ENCODE measurements around the gene OAF.

OAF gene

GRCh38 chr11:120198403-120198786 is 12.4 kb upstream of the OAF start:
- H3K27ac ChIP-seq (ENCODE audit: low read length) = no peak overlapping the region
- no peaks in the 10 kb centered on the region for H3K36me3 ChIP-seq (ENCODE audit: insufficient read depth, low read length)
- no peak overlapping the region for H2AFZ ChIP-seq (ENCODE audit: low read depth, low read length)
- no peak overlapping the region for H3K9ac ChIP-seq (ENCODE audit: low read depth, low read length)
- no peaks in the 10 kb centered on the region for H3K79me2 ChIP-seq (ENCODE audit: insufficient read depth, low read length)
- no peak overlapping the region for H3K4me3 ChIP-seq (ENCODE audit: low read depth in 1 of 2, low read length in 2 of 2)
- no peaks in the 10 kb centered on the region for H3K9me3 ChIP-seq (ENCODE audit: insufficient read depth, low read length, severe bottlenecking)
- no peaks in the 10 kb centered on the region for H4K20me1 ChIP-seq (ENCODE audit: insufficient read depth, low read length)
- no peaks in the 10 kb centered on the region for H3K4me1 ChIP-seq (ENCODE audit: insufficient read depth, low read length)
- ATAC-seq (ENCODE audit: insufficient read depth, low read depth) (no peak), DNase-seq (no peak)
- H3K27me3 ChIP-seq (ENCODE audit: insufficient read depth, low read length, poor library complexity) = peaks cover 32% of the 10 kb centered on the region
- H3K4me2 ChIP-seq (ENCODE audit: insufficient read depth, low read length) = no peak overlapping the region
- TF ChIP-seq EZH2 (IDR thresholded peaks at IDR 0.05; ENCODE audit: borderline replicate concordance, low read depth, low read length, severe bottlenecking) (no peak), CTCF (IDR thresholded peaks at IDR 0.05; ENCODE audit: borderline replicate concordance, extremely low read depth, low read length, poor library complexity, severe bottlenecking) (no peak)

GRCh38 chr11:120198787-120199469 is 11.9 kb upstream of the OAF start:
- Histone ChIP-seq H3K4me1 (ENCODE audit: insufficient read depth, low read length) (no peaks in the 10 kb centered on the region), H3K4me3 (ENCODE audit: low read depth in 1 of 2, low read length in 2 of 2) (no peak overlapping the region), H3K79me2 (ENCODE audit: insufficient read depth, low read length) (no peaks in the 10 kb centered on the region), H3K27me3 (ENCODE audit: insufficient read depth, low read length, poor library complexity) (peaks cover 28% of the 10 kb centered on the region), H3K27ac (ENCODE audit: low read length) (no peak overlapping the region), H2AFZ (ENCODE audit: low read depth, low read length) (no peak overlapping the region), H3K9ac (ENCODE audit: low read depth, low read length) (no peak overlapping the region), H4K20me1 (ENCODE audit: insufficient read depth, low read length) (no peaks in the 10 kb centered on the region), H3K9me3 (ENCODE audit: insufficient read depth, low read length, severe bottlenecking) (no peaks in the 10 kb centered on the region), H3K36me3 (ENCODE audit: insufficient read depth, low read length) (no peaks in the 10 kb centered on the region), H3K4me2 (ENCODE audit: insufficient read depth, low read length) (no peak overlapping the region)
- ATAC-seq (ENCODE audit: insufficient read depth, low read depth) = no peak
- no peak for DNase-seq
- TF ChIP-seq CTCF (IDR thresholded peaks at IDR 0.05; ENCODE audit: borderline replicate concordance, extremely low read depth, low read length, poor library complexity, severe bottlenecking) (no peak), EZH2 (IDR thresholded peaks at IDR 0.05; ENCODE audit: borderline replicate concordance, low read depth, low read length, severe bottlenecking) (no peak)

- H3K4me3 ChIP-seq (ENCODE audit: low read depth in 1 of 2, low read length in 2 of 2) = no peak overlapping the region
- TF ChIP-seq CTCF (IDR thresholded peaks at IDR 0.05; ENCODE audit: borderline replicate concordance, extremely low read depth, low read length, poor library complexity, severe bottlenecking) (no peak), EZH2 (IDR thresholded peaks at IDR 0.05; ENCODE audit: borderline replicate concordance, low read depth, low read length, severe bottlenecking) (no peak)
- no peak overlapping the region for H3K27ac ChIP-seq (ENCODE audit: low read length)
- H3K9me3 ChIP-seq (ENCODE audit: insufficient read depth, low read length, severe bottlenecking) = no peaks in the 10 kb centered on the region
- H3K4me1 ChIP-seq (ENCODE audit: insufficient read depth, low read length) = no peaks in the 10 kb centered on the region
- no peaks in the 10 kb centered on the region for H3K36me3 ChIP-seq (ENCODE audit: insufficient read depth, low read length)
- no peak overlapping the region for H3K4me2 ChIP-seq (ENCODE audit: insufficient read depth, low read length)
- no peak for DNase-seq
- H3K9ac ChIP-seq (ENCODE audit: low read depth, low read length) = no peak overlapping the region
- H2AFZ ChIP-seq (ENCODE audit: low read depth, low read length) = no peak overlapping the region
- H4K20me1 ChIP-seq (ENCODE audit: insufficient read depth, low read length) = no peaks in the 10 kb centered on the region
- no peak for ATAC-seq (ENCODE audit: insufficient read depth, low read depth)
- H3K27me3 ChIP-seq (ENCODE audit: insufficient read depth, low read length, poor library complexity) = peaks cover 23% of the 10 kb centered on the region
- H3K79me2 ChIP-seq (ENCODE audit: insufficient read depth, low read length) = no peaks in the 10 kb centered on the region
Observed at GRCh38 chr11:120199613-120200012, 11.2 kb upstream of the OAF start.

Data from DND-41 (cell line).